K562 (cell line): ENCODE data around the gene METRN. TPM values are rescaled to one million over a fixed set of nuclear protein-coding genes. Genes with fewer than 3 reads are reported as not detected.

Source experiments
- FOS ChIP-seq: IDR thresholded peaks from 3 replicates; pipeline ENCODE4 v1.6.1; 2011; ENCODE audit not compliant: insufficient read length; ENCODE audit errors: extremely low read depth
- HMG20A ChIP-seq: fragments of 450-650 bp; formaldehyde crosslinking; conservative IDR thresholded peaks from 2 replicates; pipeline ENCODE4 v1.4.0; 2020; ENCODE audit warnings: mild to moderate bottlenecking, mixed read lengths
- HMG20B ChIP-seq: fragments of 250-450 bp; sonication (Bioruptor Pico); IDR thresholded peaks from 2 replicates; pipeline ENCODE4 v1.5.0; 2021; ENCODE audit warnings: mild to moderate bottlenecking
- IFI16 ChIP-seq: fragments of 250-450 bp; sonication (Bioruptor Pico); IDR thresholded peaks from 2 replicates; pipeline ENCODE4 v2.1.2; 2022; ENCODE audit warnings: mild to moderate bottlenecking, inconsistent platforms
- MYC ChIP-seq, 2 experiments: fragments of 250-450 bp in 1 of 2; sonication (Bioruptor Pico) in 1 of 2; IDR thresholded peaks; 2 replicates each; pipeline versions ENCODE4 v1.5.1 to v1.6.1; 2012 to 2021; ENCODE audit warnings: low read depth in 2 of 2, borderline replicate concordance in 1 of 2, improper control_type of control experiment in 1 of 2, low read length in 1 of 2, mild to moderate bottlenecking in 1 of 2, moderate library complexity in 1 of 2
- NFE2L1 ChIP-seq: fragments of 450-650 bp; IDR thresholded peaks from 2 replicates; pipeline ENCODE4 v1.6.1; 2016; ENCODE audit warnings: missing genetic modification characterization, low read depth, mild to moderate bottlenecking, missing compliant biosample characterization, moderate library complexity, borderline replicate concordance
- PCBP2 ChIP-seq: fragments of 200-400 bp; formaldehyde crosslinking; IDR thresholded peaks from 2 replicates; pipeline ENCODE4 v1.6.1; 2018; ENCODE audit warnings: low read length, low read depth, mild to moderate bottlenecking, moderate library complexity; ENCODE audit not compliant: poor library complexity, severe bottlenecking
- PYGO2 ChIP-seq: fragments of 450-650 bp; IDR thresholded peaks from 2 replicates; pipeline ENCODE4 v1.6.1; 2016; ENCODE audit warnings: mild to moderate bottlenecking, missing genetic modification characterization, moderate library complexity, missing compliant biosample characterization
- SIX5 ChIP-seq, 2 experiments: IDR thresholded peaks; 2 replicates each; pipeline ENCODE4 v1.6.1; 2011; ENCODE audit warnings: low read length in 2 of 2, borderline replicate concordance in 1 of 2, low read depth in 1 of 2, mild to moderate bottlenecking in 1 of 2, moderate library complexity in 1 of 2; ENCODE audit not compliant: insufficient read depth in 1 of 2
- TBP ChIP-seq: optimal IDR thresholded peaks from 2 replicates; pipeline ENCODE3; 2011; ENCODE audit warnings: low read depth, low read length, improper control_type of control experiment
- TEAD2 ChIP-seq: fragments of 450-650 bp; IDR thresholded peaks from 2 replicates; pipeline ENCODE4 v1.6.1; 2016; ENCODE audit warnings: missing genetic modification characterization, control low read depth, missing compliant biosample characterization
- ZNF699 ChIP-seq: fragments of 250-450 bp; sonication (Bioruptor Pico); IDR thresholded peaks from 2 replicates; pipeline ENCODE4 v1.8.0; 2021; ENCODE audit warnings: mild to moderate bottlenecking, moderate library complexity; ENCODE audit not compliant: insufficient replicate concordance
- polyA plus RNA-seq, 8 experiments: library from polyadenylated mRNA; depleted of rRNA in 4 of 8; stranded (reverse) in 5 of 8; unstranded in 3 of 8; fragments of >200 nt; fragmentation: Nextera tagmentation in 2 of 8; fragmentation: Illumina TruSeq in 1 of 8; extraction: Ambion mirVana in 2 of 8; extraction: Trizol in 1 of 8; gene quantifications; 2 replicates each; pipeline versions ENCODE4 v1.2.1 to v1.2.3, GENCODE V29; 2011 to 2014; ENCODE audit warnings: inconsistent platforms in 1 of 8, missing spikeins in 1 of 8
- total RNA-seq, 7 experiments: library from RNA; depleted of rRNA in 6 of 7; stranded (reverse); fragments of >200 nt in 6 of 7; fragmentation: Illumina TruSeq in 2 of 7; extraction: Trizol in 2 of 7; gene quantifications; 2 replicates each; pipeline versions ENCODE4 v1.2.1 to v1.2.3, GENCODE V29; 2011 to 2021; ENCODE audit warnings: low replicate concordance in 1 of 7
- TF ChIP-seq, protein P1 (sequence below): fragments of 450-650 bp; conservative IDR thresholded peaks from 2 replicates; pipeline ENCODE4 v1.6.1; 2016; ENCODE audit warnings: missing genetic modification characterization, low read depth, mild to moderate bottlenecking, missing compliant biosample characterization, moderate library complexity
- TF ChIP-seq, protein P2 (sequence below): sonication (generic); formaldehyde crosslinking; IDR thresholded peaks from 2 replicates; pipeline ENCODE4 v1.8.0; 2022; ENCODE audit warnings: mild to moderate bottlenecking, missing genetic modification reagents
- TF ChIP-seq, protein P3 (sequence below): fragments of 200-800 bp; sonication (Bioruptor generic); IDR thresholded peaks from 2 replicates; pipeline ENCODE4 v1.6.1; 2016; ENCODE audit warnings: missing genetic modification characterization, missing compliant biosample characterization

METRN gene
- total and polyA plus RNA-seq, 9 of the 15 experiments (the other 6 are each of a cell fraction or from before 2014, with no cell fraction given), result 0.20 to 89.8 (median 15.4) TPM

DNA sequence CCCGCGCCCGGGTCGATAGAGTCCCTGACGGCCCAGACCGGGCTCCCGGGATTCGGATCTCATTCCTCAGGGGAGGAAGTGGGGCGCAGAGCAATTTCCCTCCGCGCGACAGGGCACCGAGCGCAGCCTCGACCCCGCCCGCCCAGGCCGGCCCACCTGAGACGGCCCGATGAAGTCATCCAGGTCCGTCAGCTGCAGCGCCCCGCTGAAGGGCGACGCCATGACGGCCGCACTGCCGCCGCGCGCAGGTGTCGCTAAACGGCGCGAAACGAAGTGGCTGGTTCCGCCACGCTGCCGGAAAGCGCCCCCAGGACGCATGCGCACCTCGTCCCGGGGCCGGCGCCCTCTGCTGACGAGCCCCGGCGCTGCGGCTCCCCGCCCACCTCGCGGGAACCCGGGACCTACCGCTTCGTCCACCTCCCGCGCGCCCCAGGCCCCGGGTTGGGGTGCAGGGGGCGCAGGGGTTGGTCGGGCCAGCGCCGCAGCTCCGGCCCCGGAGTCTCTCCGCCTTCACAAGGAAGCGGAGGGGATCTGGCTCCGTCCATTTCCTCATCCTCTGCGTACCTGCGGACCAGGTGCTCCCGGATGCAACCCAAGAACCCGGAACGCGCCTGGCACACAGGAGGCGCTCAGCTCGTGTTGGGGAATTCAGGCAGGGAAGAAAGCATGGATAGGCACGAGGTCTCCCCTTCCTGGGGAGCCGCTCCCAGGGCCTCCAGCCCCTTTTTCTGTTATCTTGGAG is 26.0 kb downstream of the METRN start, which contains the start of gene CIAO3 (continued):
- TF ChIP-seq, protein P1, sequence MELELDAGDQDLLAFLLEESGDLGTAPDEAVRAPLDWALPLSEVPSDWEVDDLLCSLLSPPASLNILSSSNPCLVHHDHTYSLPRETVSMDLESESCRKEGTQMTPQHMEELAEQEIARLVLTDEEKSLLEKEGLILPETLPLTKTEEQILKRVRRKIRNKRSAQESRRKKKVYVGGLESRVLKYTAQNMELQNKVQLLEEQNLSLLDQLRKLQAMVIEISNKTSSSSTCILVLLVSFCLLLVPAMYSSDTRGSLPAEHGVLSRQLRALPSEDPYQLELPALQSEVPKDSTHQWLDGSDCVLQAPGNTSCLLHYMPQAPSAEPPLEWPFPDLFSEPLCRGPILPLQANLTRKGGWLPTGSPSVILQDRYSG (tag), result no peak
- peak; percentile 72 for TF ChIP-seq TBP
- TF ChIP-seq HMG20B (CRISPR knock-in tag), result no peak
- TF ChIP-seq IFI16, result no peak
- TF ChIP-seq, protein P2, sequence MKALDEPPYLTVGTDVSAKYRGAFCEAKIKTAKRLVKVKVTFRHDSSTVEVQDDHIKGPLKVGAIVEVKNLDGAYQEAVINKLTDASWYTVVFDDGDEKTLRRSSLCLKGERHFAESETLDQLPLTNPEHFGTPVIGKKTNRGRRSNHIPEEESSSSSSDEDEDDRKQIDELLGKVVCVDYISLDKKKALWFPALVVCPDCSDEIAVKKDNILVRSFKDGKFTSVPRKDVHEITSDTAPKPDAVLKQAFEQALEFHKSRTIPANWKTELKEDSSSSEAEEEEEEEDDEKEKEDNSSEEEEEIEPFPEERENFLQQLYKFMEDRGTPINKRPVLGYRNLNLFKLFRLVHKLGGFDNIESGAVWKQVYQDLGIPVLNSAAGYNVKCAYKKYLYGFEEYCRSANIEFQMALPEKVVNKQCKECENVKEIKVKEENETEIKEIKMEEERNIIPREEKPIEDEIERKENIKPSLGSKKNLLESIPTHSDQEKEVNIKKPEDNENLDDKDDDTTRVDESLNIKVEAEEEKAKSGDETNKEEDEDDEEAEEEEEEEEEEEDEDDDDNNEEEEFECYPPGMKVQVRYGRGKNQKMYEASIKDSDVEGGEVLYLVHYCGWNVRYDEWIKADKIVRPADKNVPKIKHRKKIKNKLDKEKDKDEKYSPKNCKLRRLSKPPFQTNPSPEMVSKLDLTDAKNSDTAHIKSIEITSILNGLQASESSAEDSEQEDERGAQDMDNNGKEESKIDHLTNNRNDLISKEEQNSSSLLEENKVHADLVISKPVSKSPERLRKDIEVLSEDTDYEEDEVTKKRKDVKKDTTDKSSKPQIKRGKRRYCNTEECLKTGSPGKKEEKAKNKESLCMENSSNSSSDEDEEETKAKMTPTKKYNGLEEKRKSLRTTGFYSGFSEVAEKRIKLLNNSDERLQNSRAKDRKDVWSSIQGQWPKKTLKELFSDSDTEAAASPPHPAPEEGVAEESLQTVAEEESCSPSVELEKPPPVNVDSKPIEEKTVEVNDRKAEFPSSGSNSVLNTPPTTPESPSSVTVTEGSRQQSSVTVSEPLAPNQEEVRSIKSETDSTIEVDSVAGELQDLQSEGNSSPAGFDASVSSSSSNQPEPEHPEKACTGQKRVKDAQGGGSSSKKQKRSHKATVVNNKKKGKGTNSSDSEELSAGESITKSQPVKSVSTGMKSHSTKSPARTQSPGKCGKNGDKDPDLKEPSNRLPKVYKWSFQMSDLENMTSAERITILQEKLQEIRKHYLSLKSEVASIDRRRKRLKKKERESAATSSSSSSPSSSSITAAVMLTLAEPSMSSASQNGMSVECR (CRISPR knock-in tag), result peak; percentile 98
- TF ChIP-seq FOS, result peak; percentile 36
- TF ChIP-seq, protein P3, sequence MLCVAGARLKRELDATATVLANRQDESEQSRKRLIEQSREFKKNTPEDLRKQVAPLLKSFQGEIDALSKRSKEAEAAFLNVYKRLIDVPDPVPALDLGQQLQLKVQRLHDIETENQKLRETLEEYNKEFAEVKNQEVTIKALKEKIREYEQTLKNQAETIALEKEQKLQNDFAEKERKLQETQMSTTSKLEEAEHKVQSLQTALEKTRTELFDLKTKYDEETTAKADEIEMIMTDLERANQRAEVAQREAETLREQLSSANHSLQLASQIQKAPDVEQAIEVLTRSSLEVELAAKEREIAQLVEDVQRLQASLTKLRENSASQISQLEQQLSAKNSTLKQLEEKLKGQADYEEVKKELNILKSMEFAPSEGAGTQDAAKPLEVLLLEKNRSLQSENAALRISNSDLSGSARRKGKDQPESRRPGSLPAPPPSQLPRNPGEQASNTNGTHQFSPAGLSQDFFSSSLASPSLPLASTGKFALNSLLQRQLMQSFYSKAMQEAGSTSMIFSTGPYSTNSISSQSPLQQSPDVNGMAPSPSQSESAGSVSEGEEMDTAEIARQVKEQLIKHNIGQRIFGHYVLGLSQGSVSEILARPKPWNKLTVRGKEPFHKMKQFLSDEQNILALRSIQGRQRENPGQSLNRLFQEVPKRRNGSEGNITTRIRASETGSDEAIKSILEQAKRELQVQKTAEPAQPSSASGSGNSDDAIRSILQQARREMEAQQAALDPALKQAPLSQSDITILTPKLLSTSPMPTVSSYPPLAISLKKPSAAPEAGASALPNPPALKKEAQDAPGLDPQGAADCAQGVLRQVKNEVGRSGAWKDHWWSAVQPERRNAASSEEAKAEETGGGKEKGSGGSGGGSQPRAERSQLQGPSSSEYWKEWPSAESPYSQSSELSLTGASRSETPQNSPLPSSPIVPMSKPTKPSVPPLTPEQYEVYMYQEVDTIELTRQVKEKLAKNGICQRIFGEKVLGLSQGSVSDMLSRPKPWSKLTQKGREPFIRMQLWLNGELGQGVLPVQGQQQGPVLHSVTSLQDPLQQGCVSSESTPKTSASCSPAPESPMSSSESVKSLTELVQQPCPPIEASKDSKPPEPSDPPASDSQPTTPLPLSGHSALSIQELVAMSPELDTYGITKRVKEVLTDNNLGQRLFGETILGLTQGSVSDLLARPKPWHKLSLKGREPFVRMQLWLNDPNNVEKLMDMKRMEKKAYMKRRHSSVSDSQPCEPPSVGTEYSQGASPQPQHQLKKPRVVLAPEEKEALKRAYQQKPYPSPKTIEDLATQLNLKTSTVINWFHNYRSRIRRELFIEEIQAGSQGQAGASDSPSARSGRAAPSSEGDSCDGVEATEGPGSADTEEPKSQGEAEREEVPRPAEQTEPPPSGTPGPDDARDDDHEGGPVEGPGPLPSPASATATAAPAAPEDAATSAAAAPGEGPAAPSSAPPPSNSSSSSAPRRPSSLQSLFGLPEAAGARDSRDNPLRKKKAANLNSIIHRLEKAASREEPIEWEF (CRISPR knock-in tag), result no peak
- no peak for TF ChIP-seq ZNF699 (CRISPR knock-in tag)
- TF ChIP-seq TEAD2 (tag), result no peak
- TF ChIP-seq PCBP2, result no peak
- TF ChIP-seq NFE2L1 (tag), result no peak
- peak; percentile 87 to 90; a peak in 3 of 4 replicates for TF ChIP-seq SIX5 (IDR thresholded peaks at IDR 0.05; ENCODE audit: borderline replicate concordance in 1 of 2, insufficient read depth in 1 of 2, low read depth in 1 of 2, low read length in 2 of 2)
- TF ChIP-seq MYC (IDR thresholded peaks at IDR 0.05; ENCODE audit: low read depth, low read length), result peak; percentile 83
- TF ChIP-seq MYC (CRISPR knock-in tag; IDR thresholded peaks at IDR 0.05; ENCODE audit: borderline replicate concordance, low read depth), result no peak; the same call in 1 of the 2 replicates
- no peak for TF ChIP-seq HMG20A (CRISPR knock-in tag)
- TF ChIP-seq PYGO2, result no peak
